Kidney epithelial cell (primary cell): ENCODE results near the gene CYP4F3. TPM values are rescaled to one million over a fixed set of nuclear protein-coding genes. Genes with fewer than 3 reads are reported as not detected.

ENCODE experiments used
- DNase-seq: peaks from one replicate; pipeline ENCODE4 v3.0.0-alpha.2; 2010; ENCODE audit warnings: low read depth
- H3K27me3 ChIP-seq: 2 replicates; pipeline ENCODE4 v1.6.0; 2011; ENCODE audit warnings: low read length; ENCODE audit not compliant: control insufficient read depth, insufficient read depth
- H3K36me3 ChIP-seq: 2 replicates; pipeline ENCODE4 v1.5.1; 2011; ENCODE audit warnings: low read length; ENCODE audit not compliant: control insufficient read depth, insufficient read depth
- H3K4me3 ChIP-seq: 2 replicates; pipeline ENCODE4 v1.5.1; 2011; ENCODE audit warnings: low read depth, mild to moderate bottlenecking, control low read depth, low read length
- CTCF ChIP-seq: IDR thresholded peaks from 2 replicates; pipeline ENCODE4 v1.5.1; 2011; ENCODE audit warnings: mild to moderate bottlenecking, moderate library complexity, low read length, control low read depth, inconsistent platforms; ENCODE audit not compliant: insufficient read depth, poor library complexity, severe bottlenecking
- total RNA-seq: library from RNA; depleted of rRNA; stranded (reverse); fragments of >200 nt; gene quantifications from 2 replicates; pipeline ENCODE4 v1.2.3, GENCODE V29; 2015

The CYP4F3 gene
- total RNA-seq, 1 donor from 2014 or later: not detected

GRCh38 chr19:15651791-15652190 lies 11.1 kb downstream of the CYP4F3 start:
- no peak for DNase-seq
- no peak for TF ChIP-seq CTCF
- no peaks in the 10 kb centered on the region for H3K27me3 ChIP-seq

DNA sequence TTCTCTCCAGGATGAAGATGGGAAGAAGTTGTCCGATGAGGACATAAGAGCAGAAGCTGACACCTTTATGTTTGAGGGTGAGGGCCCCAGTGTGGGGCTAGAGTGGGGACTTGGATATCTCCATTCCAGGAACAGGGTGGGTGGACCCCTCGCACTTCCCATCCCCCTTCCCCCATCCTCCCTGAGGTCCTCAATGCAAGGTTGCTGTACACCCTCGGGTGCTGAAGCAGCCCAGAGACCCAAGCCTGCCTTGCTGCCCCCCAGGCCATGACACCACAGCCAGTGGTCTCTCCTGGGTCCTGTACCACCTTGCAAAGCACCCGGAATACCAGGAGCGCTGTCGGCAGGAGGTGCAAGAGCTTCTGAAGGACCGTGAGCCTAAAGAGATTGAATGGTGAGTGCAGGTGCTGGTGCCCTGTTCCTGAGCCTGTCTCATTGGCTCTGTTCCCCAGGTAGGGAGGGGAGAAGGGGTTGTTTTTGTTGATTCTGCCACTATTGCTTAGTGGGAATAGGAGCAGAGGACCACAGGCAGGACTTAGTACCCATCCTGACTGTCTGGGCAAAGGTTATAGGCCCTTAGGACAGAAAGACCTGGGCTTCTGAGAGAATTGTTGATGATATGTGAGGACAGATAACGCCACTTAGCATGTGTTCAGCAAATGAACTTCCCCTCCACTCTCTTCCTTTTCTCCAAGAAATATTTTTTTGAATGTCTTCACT lies 12.0 kb downstream of the CYP4F3 start:
- Histone ChIP-seq H3K36me3 (no peaks in the 10 kb centered on the region), H3K27me3 (no peaks in the 10 kb centered on the region), H3K4me3 (no peak overlapping the region)
- no peak for TF ChIP-seq CTCF
- DNase-seq: no peak

More at GRCh38 chr19:15651791-15652190, 11.1 kb downstream of the CYP4F3 start:
- H3K4me3 ChIP-seq: no peak overlapping the region
- no peaks in the 10 kb centered on the region for H3K36me3 ChIP-seq

DNA sequence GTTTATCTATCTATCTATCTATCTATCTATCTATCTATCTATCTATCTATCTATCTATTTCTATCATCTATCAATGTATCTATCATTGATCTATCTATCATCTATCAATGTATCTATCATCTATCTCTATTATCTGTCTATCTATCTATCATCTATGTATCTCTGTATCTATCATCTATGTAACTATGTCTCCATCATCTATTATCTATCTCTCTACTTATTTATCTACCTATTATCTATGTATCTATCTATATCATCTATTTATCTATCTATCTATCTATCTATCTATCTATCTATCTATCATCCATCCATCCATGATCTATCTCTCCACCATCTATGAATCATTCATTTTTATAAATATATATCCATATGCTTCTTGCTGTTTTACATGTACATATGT lies 15.8 kb downstream of the CYP4F3 start:
- no peak for TF ChIP-seq CTCF
- no peaks in the 10 kb centered on the region for H3K36me3 ChIP-seq
- no peak overlapping the region for H3K4me3 ChIP-seq
- H3K27me3 ChIP-seq: no peaks in the 10 kb centered on the region
- no peak for DNase-seq

GRCh38 chr19:15663247-15663646 lies 22.6 kb downstream of the CYP4F3 start:
- Histone ChIP-seq H3K27me3 (no peaks in the 10 kb centered on the region), H3K4me3 (no peak overlapping the region), H3K36me3 (no peaks in the 10 kb centered on the region)
- TF ChIP-seq CTCF: no peak
- DNase-seq: no peak

DNA sequence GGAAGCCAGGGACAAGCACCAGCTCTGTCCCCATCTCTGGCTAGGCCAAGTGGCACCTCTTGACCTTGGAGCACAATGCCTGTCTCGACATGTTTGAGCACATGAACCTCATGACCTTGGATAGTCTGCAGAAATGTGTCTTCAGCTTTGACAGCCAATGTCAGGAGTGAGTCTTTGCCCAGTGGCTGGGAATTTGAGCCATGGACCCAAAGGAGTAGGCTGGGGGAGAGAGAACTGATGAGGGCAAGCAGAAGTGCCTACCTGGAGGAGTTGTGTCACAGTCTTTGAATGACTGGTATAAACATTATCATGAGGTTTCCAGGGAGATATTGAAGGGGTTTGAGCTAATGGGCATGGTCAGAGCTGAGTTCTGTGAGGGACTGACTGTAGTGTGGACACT lies 25.5 kb downstream of the CYP4F3 start:
- Histone ChIP-seq H3K36me3 (no peaks in the 10 kb centered on the region), H3K27me3 (no peaks in the 10 kb centered on the region), H3K4me3 (no peak overlapping the region)
- TF ChIP-seq CTCF: no peak
- DNase-seq: no peak

DNA sequence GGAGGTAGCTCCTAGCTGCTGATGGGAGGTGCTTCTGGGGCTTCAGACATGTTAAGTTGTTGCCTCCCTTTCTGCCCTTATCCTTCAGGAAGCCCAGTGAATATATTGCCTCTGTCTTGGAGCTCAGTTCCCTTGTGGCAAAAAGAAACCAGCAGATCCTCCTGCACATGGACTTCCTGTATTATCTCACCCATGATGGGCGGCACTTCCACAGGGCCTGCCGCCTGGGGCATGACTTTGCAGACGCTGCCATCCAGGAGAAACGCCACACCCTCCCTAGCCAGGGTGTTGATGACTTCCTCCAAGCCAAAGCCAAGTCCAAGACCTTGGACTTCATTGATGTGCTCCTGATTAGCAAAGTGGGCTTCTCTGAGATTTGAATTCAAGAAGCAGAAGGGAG lies 26.2 kb downstream of the CYP4F3 start:
- DNase-seq: no peak
- H3K4me3 ChIP-seq: no peak overlapping the region
- TF ChIP-seq CTCF: no peak

More for the DNA sequence above, 26.2 kb downstream of the CYP4F3 start:
- Histone ChIP-seq H3K36me3 (no peaks in the 10 kb centered on the region), H3K27me3 (no peaks in the 10 kb centered on the region)
